Right lobe of liver (tissue), 4 donors: ENCODE data around the gene RBCK1.

ENCODE experiments used
- POLR2A ChIP-seq: fragments of 450-650 bp; IDR thresholded peaks from one replicate; pipeline ENCODE4 v1.6.1; 2017; ENCODE audit warnings: antibody characterized with exemption, mild to moderate bottlenecking
- TF ChIP-seq, protein P1 (sequence below), 4 donors: fragments of 200-600 bp in 3 of 4; fragments of 450-650 bp in 1 of 4; IDR thresholded peaks; one replicate each; pipeline versions ENCODE4 v1.5.1 to v1.8.0; 2016 to 2022; ENCODE audit warnings: antibody characterized with exemption in 4 of 4, mild to moderate bottlenecking in 2 of 4
- donor health status: DM: no; HTN: no; CAD: no.
- donor health status: DM: no; HTN: no; CAD: no.
- donor health status: DM: no; HTN: yes; CAD: no.

DNA sequence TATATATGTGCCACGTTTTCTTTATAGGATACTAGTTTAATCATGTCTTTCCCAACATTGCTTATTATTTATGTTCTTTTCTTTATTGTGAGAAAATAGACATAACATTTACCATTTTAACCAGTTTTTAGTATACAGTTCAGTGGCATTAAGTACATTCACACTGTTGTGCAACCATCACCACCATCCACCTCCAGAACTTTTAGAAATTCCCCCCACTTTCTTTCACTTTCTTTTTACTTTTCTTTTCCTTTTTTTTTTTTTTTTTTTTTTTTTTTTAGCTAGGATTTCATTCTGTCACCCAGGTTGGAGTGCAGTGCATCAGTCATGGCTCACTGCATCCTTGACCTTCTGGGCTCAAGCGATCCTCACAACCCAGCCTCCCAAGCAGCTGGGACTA lies 18.5 kb downstream of the RBCK1 start:
- TF ChIP-seq, protein P1, sequence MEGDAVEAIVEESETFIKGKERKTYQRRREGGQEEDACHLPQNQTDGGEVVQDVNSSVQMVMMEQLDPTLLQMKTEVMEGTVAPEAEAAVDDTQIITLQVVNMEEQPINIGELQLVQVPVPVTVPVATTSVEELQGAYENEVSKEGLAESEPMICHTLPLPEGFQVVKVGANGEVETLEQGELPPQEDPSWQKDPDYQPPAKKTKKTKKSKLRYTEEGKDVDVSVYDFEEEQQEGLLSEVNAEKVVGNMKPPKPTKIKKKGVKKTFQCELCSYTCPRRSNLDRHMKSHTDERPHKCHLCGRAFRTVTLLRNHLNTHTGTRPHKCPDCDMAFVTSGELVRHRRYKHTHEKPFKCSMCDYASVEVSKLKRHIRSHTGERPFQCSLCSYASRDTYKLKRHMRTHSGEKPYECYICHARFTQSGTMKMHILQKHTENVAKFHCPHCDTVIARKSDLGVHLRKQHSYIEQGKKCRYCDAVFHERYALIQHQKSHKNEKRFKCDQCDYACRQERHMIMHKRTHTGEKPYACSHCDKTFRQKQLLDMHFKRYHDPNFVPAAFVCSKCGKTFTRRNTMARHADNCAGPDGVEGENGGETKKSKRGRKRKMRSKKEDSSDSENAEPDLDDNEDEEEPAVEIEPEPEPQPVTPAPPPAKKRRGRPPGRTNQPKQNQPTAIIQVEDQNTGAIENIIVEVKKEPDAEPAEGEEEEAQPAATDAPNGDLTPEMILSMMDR (IDR thresholded peaks at IDR 0.05): no peak
- TF ChIP-seq POLR2A: no peak
